Measurements from ENCODE around the gene MAP4K4. TPM values are rescaled to one million over a fixed set of nuclear protein-coding genes. Genes with fewer than 3 reads are reported as not detected.

MAP4K4 gene
- total RNA-seq, 1 experiment from 2014 or later, result 136 TPM

- CTCF ChIA-PET, result interaction anchor here (1.0 kb wide), 1 partner anchor 14 kb away, joined by 3 read pairs; no protein-coding TSS in a partner anchor
- intact Hi-C loops (cut with micrococcal nuclease; ENCODE audit: unreplicated experiment), result no loop called here
- Mint-ChIP-seq H3K9me3 (ENCODE audit: low read depth, unreplicated experiment) (no peaks in the 10 kb centered on the region), H3K27ac (ENCODE audit: unreplicated experiment) (no peak overlapping the region), H3K36me3 (ENCODE audit: insufficient read depth, unreplicated experiment) (peaks cover 5% of the 10 kb centered on the region), H3K4me1 (ENCODE audit: low read depth, unreplicated experiment) (peaks cover 29% of the 10 kb centered on the region), H3K27me3 (ENCODE audit: unreplicated experiment) (no peaks in the 10 kb centered on the region), H3K4me3 (ENCODE audit: low read depth, unreplicated experiment) (no peak overlapping the region)
- no peak for DNase-seq
- BruUV-seq (replicated peaks), result no TSS peak
- no peak for TF ChIP-seq CTCF (IDR thresholded peaks at IDR 0.05; ENCODE audit: unreplicated experiment)
These were observed 96.6 kb downstream of the MAP4K4 start for GRCh38 chr2:101794141-101794540.

- BruUV-seq (replicated peaks), result no TSS peak
- no peaks in the 10 kb centered on the region for H3K27me3 Mint-ChIP-seq (ENCODE audit: unreplicated experiment)
- H3K27ac Mint-ChIP-seq (ENCODE audit: unreplicated experiment), result no peak overlapping the region
- H3K4me1 Mint-ChIP-seq (ENCODE audit: low read depth, unreplicated experiment), result peaks cover 27% of the 10 kb centered on the region
- CTCF ChIA-PET, result no interaction called here
- DNase-seq, result no peak
- H3K36me3 Mint-ChIP-seq (ENCODE audit: insufficient read depth, unreplicated experiment), result no peaks in the 10 kb centered on the region
- H3K9me3 Mint-ChIP-seq (ENCODE audit: low read depth, unreplicated experiment), result no peaks in the 10 kb centered on the region
- no peak overlapping the region for H3K4me3 Mint-ChIP-seq (ENCODE audit: low read depth, unreplicated experiment)
- TF ChIP-seq CTCF (IDR thresholded peaks at IDR 0.05; ENCODE audit: unreplicated experiment), result no peak
- intact Hi-C loops (cut with micrococcal nuclease; ENCODE audit: unreplicated experiment), result no loop called here
These were observed 97.5 kb downstream of the MAP4K4 start for GRCh38 chr2:101795033-101795432.

GRCh38 chr2:101796825-101797600, 99.5 kb downstream of the MAP4K4 start:
- TF ChIP-seq CTCF (IDR thresholded peaks at IDR 0.05; ENCODE audit: unreplicated experiment), result no peak
- Mint-ChIP-seq H3K4me3 (ENCODE audit: low read depth, unreplicated experiment) (no peak overlapping the region), H3K27ac (ENCODE audit: unreplicated experiment) (no peak overlapping the region), H3K4me1 (ENCODE audit: low read depth, unreplicated experiment) (peaks cover 23% of the 10 kb centered on the region), H3K9me3 (ENCODE audit: low read depth, unreplicated experiment) (no peaks in the 10 kb centered on the region), H3K27me3 (ENCODE audit: unreplicated experiment) (no peaks in the 10 kb centered on the region), H3K36me3 (ENCODE audit: insufficient read depth, unreplicated experiment) (no peaks in the 10 kb centered on the region)
- no TSS peak for BruUV-seq (replicated peaks)
- CTCF ChIA-PET, result interaction anchor here (0.6 kb wide), 1 partner anchor 43 kb away, joined by 3 read pairs; no protein-coding TSS in a partner anchor
- no peak for DNase-seq
- intact Hi-C loops (cut with micrococcal nuclease; ENCODE audit: unreplicated experiment), result no loop called here

- Mint-ChIP-seq H3K4me3 (ENCODE audit: low read depth, unreplicated experiment) (no peak overlapping the region), H3K36me3 (ENCODE audit: insufficient read depth, unreplicated experiment) (peaks cover 22% of the 10 kb centered on the region), H3K4me1 (ENCODE audit: low read depth, unreplicated experiment) (peaks cover 58% of the 10 kb centered on the region), H3K27me3 (ENCODE audit: unreplicated experiment) (no peaks in the 10 kb centered on the region), H3K27ac (ENCODE audit: unreplicated experiment) (peak overlapping the region; percentile 86), H3K9me3 (ENCODE audit: low read depth, unreplicated experiment) (no peaks in the 10 kb centered on the region)
- TF ChIP-seq CTCF (IDR thresholded peaks at IDR 0.05; ENCODE audit: unreplicated experiment), result no peak
- DNase-seq, result no peak
- BruUV-seq (replicated peaks), result no TSS peak
- intact Hi-C loops (cut with micrococcal nuclease; ENCODE audit: unreplicated experiment), result no loop called here
- CTCF ChIA-PET, result no interaction called here
These were observed 104.0 kb downstream of the MAP4K4 start for GRCh38 chr2:101801496-101801895.

Data from Calu3 (cell line).